GM12878 (cell line): Measurements from ENCODE around the gene RBM4. TPM values are rescaled to one million over a fixed set of nuclear protein-coding genes. Genes with fewer than 3 reads are reported as not detected.

ENCODE experiments used
- ATF2 ChIP-seq: IDR thresholded peaks from 2 replicates; pipeline ENCODE4 v1.6.1; 2012; ENCODE audit warnings: low read length, inconsistent platforms
- BACH1 ChIP-seq: fragments of 450-650 bp; IDR thresholded peaks from 2 replicates; pipeline ENCODE4 v1.6.1; 2017; ENCODE audit warnings: mild to moderate bottlenecking, borderline replicate concordance
- E2F4 ChIP-seq: IDR thresholded peaks from 2 replicates; pipeline ENCODE4 v1.6.1; 2012; ENCODE audit warnings: low read depth, low read length, improper control_type of control experiment
- EP300 ChIP-seq, 2 experiments: fragments of 150-350 bp in 1 of 2; IDR thresholded peaks; 2 replicates each; pipeline ENCODE4 v1.6.1; 2011 to 2012; ENCODE audit warnings: low read depth in 2 of 2, low read length in 2 of 2, borderline replicate concordance in 1 of 2, improper control_type of control experiment in 1 of 2, inconsistent platforms in 1 of 2; ENCODE audit not compliant: control insufficient read depth in 1 of 2
- GABPA ChIP-seq: IDR thresholded peaks from 2 replicates; pipeline ENCODE4 v1.6.1; 2014; ENCODE audit warnings: antibody characterized with exemption, low read depth, mild to moderate bottlenecking, inconsistent platforms
- HDAC2 ChIP-seq: fragments of 200-600 bp; sonication (generic); IDR thresholded peaks from 2 replicates; pipeline ENCODE4 v1.6.1; 2017
- HDAC6 ChIP-seq: fragments of 200-600 bp; sonication (generic); IDR thresholded peaks from one replicate; pipeline ENCODE4 v1.8.0; 2017; ENCODE audit warnings: antibody characterized with exemption; ENCODE audit not compliant: unreplicated experiment
- HDGF ChIP-seq: fragments of 450-650 bp; IDR thresholded peaks from 2 replicates; pipeline ENCODE4 v1.6.1; 2016; ENCODE audit warnings: antibody characterized with exemption
- IKZF2 ChIP-seq, 2 experiments: fragments of 450-650 bp; IDR thresholded peaks; 2 replicates each; pipeline ENCODE4 v1.6.1; 2017; ENCODE audit warnings: mild to moderate bottlenecking in 2 of 2, moderate library complexity in 2 of 2
- KAT2A ChIP-seq: conservative IDR thresholded peaks from 2 replicates; pipeline ENCODE4 v1.6.1; 2011; ENCODE audit warnings: low read depth, low read length; ENCODE audit not compliant: control insufficient read depth
- LARP7 ChIP-seq: fragments of 450-650 bp; IDR thresholded peaks from 2 replicates; pipeline ENCODE4 v1.6.1; 2017; ENCODE audit warnings: mild to moderate bottlenecking
- MXI1 ChIP-seq: fragments of 150-350 bp; IDR thresholded peaks from 2 replicates; pipeline ENCODE4 v1.6.1; 2011; ENCODE audit warnings: low read depth, mild to moderate bottlenecking, inconsistent platforms, low read length, improper control_type of control experiment
- NFYA ChIP-seq: IDR thresholded peaks from 2 replicates; pipeline ENCODE4 v1.6.1; 2011; ENCODE audit warnings: low read depth, mild to moderate bottlenecking, low read length, improper control_type of control experiment, borderline replicate concordance
- PRDM15 ChIP-seq: fragments of 450-650 bp; formaldehyde crosslinking; IDR thresholded peaks from 2 replicates; pipeline ENCODE4 v1.4.0; 2020; ENCODE audit warnings: mild to moderate bottlenecking, moderate library complexity
- RAD21 ChIP-seq: IDR thresholded peaks from 2 replicates; pipeline ENCODE4 v1.6.1; 2011; ENCODE audit warnings: mild to moderate bottlenecking, low read depth, low read length, moderate library complexity; ENCODE audit not compliant: insufficient read depth
- RBBP5 ChIP-seq: fragments of 200-600 bp; sonication (generic); conservative IDR thresholded peaks from 2 replicates; pipeline ENCODE4 v1.6.1; 2016
- RCOR1 ChIP-seq: conservative IDR thresholded peaks from 2 replicates; pipeline ENCODE4 v1.6.1; 2012; ENCODE audit warnings: low read depth, low read length, improper control_type of control experiment
- SMARCA5 ChIP-seq: fragments of 450-650 bp; IDR thresholded peaks from 2 replicates; pipeline ENCODE4 v1.6.1; 2017; ENCODE audit warnings: mild to moderate bottlenecking
- TCF12 ChIP-seq: IDR thresholded peaks from 2 replicates; pipeline ENCODE4 v1.6.1; 2011; ENCODE audit warnings: low read depth, mild to moderate bottlenecking, low read length
- ZBTB40 ChIP-seq: fragments of 450-650 bp; IDR thresholded peaks from 2 replicates; pipeline ENCODE4 v1.6.1; 2016; ENCODE audit warnings: mild to moderate bottlenecking, moderate library complexity, borderline replicate concordance
- polyA plus RNA-seq, 11 experiments: library from polyadenylated mRNA; depleted of rRNA in 4 of 11; unstranded in 6 of 11; stranded (reverse) in 5 of 11; fragments of >200 nt; fragmentation: Nextera tagmentation in 4 of 11; fragmentation: Illumina TruSeq in 1 of 11; extraction: Ambion mirVana in 4 of 11; extraction: Trizol in 1 of 11; gene quantifications; 1 replicate in 1 of 11; 2 replicates in 10 of 11; pipeline versions ENCODE4 v1.2.1 to v1.2.3, GENCODE V29; 2011 to 2016; ENCODE audit warnings: inconsistent platforms in 2 of 11, missing spikeins in 2 of 11, low read depth in 1 of 11
- total RNA-seq, 4 experiments: library from RNA; depleted of rRNA in 3 of 4; stranded (reverse); fragments of >200 nt in 3 of 4; fragmentation: Illumina TruSeq in 1 of 4; extraction: Trizol in 1 of 4; gene quantifications; 2 replicates each; pipeline versions ENCODE4 v1.2.1 to v1.2.3, GENCODE V29; 2013 to 2021

Gene RBM4
- total and polyA plus RNA-seq, 10 of the 15 experiments (the other 5 are each of a cell fraction or from before 2014, with no cell fraction given), result 105 to 224 (median 138) TPM

GRCh38 chr11:66694732-66695207 is 56.3 kb downstream of the RBM4 start (continued):
- peak; percentile 22 to 36; a peak in 2 of 4 replicates for TF ChIP-seq IKZF2 (IDR thresholded peaks at IDR 0.05)
- TF ChIP-seq BACH1, result no peak
- 0 out of 4 replicates have a peak, but pooled peaks of 1 of the 2 experiments have one; percentile 8 for TF ChIP-seq EP300 (IDR thresholded peaks at IDR 0.05; ENCODE audit: borderline replicate concordance in 1 of 2, control insufficient read depth in 1 of 2, low read depth in 2 of 2, low read length in 2 of 2)
- peak; percentile 82; the same call in 1 of the 2 replicates for TF ChIP-seq SMARCA5
- TF ChIP-seq RBBP5, result no peak
- no peak for TF ChIP-seq HDGF
- TF ChIP-seq LARP7, result no peak
- TF ChIP-seq RCOR1, result no peak
- no peak for TF ChIP-seq E2F4
- TF ChIP-seq GABPA, result no peak
- no peak for TF ChIP-seq KAT2A
- no peak; the same call in 1 of the 2 replicates for TF ChIP-seq TCF12
- no peak for TF ChIP-seq NFYA
- TF ChIP-seq ATF2, result no peak
- TF ChIP-seq ZBTB40, result no peak
- TF ChIP-seq HDAC2, result no peak
- no peak for TF ChIP-seq PRDM15 (CRISPR knock-in tag)
- TF ChIP-seq HDAC6, result no peak
- 0 out of 2 replicates have a peak, but pooled peaks have one; percentile 27 for TF ChIP-seq MXI1
- peak; percentile 95 for TF ChIP-seq RAD21
